VCaP (cell line): ENCODE data around the gene ANO8.

Source experiments
- H3K27ac ChIP-seq: fragments of 450-650 bp; 2 replicates; pipeline ENCODE4 v1.5.1; 2017
- CTCF ChIP-seq: fragments of 450-650 bp; conservative IDR thresholded peaks from 2 replicates; pipeline ENCODE4 v1.5.1; 2017; ENCODE audit warnings: mild to moderate bottlenecking, moderate library complexity

ANO8 gene

DNA sequence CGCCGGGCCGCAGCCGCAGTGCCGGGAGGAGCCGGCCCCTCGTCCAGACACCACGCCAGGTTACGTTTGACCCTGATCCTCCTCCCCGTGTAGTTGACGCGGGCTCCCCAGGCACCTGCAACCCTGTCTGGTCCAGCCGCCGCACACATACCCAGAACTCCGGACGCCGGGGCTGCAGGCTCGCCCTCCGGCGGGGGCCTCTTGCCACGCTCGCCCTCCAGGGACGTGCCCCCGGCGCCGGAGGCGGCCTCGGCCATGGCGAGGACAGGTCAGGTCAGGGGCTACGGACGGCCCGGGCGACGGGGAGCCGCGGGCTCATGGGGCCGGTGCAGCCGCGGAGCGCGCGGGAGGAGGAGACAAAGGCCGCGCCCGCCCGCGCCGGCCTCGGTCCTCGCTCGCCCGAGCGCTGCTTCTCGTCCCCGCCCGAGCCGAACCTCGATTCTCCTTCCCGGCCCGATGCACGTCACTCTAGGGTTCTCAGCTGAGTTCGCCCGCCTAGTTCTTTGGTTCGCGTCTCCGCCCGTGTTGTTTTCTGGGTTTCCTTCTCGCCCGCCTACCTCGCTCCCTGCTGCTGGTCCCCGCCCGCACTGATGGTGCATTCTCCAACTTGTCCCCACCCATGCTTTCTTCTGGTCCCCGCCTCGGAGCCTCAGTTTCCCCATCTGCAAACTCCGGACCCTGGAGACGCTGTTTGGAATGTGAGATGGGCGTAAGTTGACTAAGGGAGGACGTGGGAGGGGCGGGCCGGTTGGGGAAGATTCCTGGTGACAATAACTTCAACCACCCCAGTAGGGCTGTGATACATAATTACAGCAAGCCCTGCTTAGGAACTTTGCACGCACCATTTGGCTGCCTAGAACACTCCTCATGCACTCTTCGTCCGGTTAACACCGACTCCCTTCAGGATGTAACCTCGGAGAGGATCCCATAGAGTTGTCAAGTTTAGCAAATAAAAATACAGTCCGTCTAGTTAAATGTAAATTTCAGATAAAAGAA is at the start of gene ANO8:
Gene ANO8 (minus strand): TSS at position 442 of the 996 bp plus-strand sequence. CDS start 185 bp downstream, at position 257.
- peak within 1 kb of the TSS; percentile 81 for H3K27ac ChIP-seq
- no peak for TF ChIP-seq CTCF

GRCh38 chr19:17380426-17381138 is 45.9 kb upstream of the ANO8 start:
- H3K27ac ChIP-seq, result no peak overlapping the region
- TF ChIP-seq CTCF, result no peak

- no peak overlapping the region for H3K27ac ChIP-seq
- no peak for TF ChIP-seq CTCF
Observed at GRCh38 chr19:17379221-17379631, 44.6 kb upstream of the ANO8 start.

- no peak overlapping the region for H3K27ac ChIP-seq
- no peak for TF ChIP-seq CTCF
Observed at GRCh38 chr19:17378271-17378670, 43.6 kb upstream of the ANO8 start.

DNA sequence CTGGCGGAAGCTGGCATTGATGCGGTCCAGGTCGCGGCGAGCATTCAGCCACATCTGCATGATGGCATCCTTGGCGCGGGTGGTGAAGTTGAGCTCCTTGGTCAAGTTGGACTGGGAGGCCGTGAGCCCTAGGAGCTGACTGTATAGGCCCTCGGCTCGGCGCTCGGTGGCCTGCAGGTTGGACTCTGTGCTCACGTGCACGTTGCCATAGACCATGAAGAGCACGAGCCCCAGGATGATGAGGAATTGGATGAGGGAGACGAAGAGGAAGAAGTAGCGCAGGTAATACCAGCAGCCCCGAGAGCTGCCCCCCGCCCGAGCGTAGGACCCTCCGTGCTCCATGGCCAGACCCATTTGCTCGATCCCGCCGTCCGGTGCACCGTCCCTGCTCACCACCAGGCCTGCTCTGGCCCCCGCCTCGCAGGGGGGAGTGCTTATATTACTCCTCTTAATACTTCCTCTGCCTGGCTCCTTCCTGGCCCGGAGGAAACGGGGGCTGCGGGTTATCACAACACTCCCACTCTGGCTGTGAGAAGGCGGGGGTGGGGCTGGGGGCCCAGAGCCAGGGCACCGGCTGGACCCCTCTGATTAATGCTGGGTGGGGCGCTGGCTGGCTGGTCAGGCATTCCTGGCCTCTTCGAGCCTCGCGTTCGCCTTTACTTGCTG is 42.4 kb upstream of the ANO8 start, which contains the start of gene PLVAP:
Gene PLVAP (minus strand): TSS at position 408 of the 666 bp plus-strand sequence. CDS start 54 bp downstream, at position 354.
- no peak within 1 kb of the TSS for H3K27ac ChIP-seq

DNA sequence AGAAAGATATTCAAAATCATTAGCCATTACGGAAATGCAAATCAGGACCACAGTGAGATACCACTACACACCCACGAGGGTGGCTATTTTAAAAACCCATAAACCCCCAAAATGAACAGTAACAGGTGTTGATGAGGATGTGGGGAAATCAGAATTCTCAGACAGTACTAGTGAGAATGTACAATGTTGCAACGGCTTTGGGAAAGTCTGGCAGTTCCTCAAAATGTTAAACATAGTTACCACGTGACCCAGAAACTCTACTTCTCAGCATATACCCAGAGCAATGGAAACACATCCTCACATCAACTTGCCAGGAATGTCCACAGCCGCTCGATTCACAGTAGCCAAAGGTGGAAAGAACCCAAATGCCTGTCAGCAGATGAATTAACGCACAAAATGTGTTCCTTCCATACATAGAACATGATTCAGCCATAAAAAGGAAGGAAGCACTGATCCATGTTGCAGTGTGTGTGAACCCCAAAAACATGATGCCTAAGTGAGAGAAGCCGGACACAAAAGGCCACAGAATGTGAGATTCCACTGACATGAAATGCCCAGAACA is 35.5 kb upstream of the ANO8 start:
- no peak overlapping the region for H3K27ac ChIP-seq

More for the DNA sequence above, 42.4 kb upstream of the ANO8 start, which contains the start of gene PLVAP:
- TF ChIP-seq CTCF, result no peak

More for the DNA sequence above, 35.5 kb upstream of the ANO8 start:
- no peak for TF ChIP-seq CTCF
